NB4 (cell line): Measurements from ENCODE around the gene TMEM150B.

Source experiments
- CTCF ChIP-seq: IDR thresholded peaks from one replicate; pipeline ENCODE4 v1.5.1; 2012; ENCODE audit warnings: low read depth, low read length
- MAX ChIP-seq: IDR thresholded peaks from 2 replicates; pipeline ENCODE4 v1.6.1; 2011; ENCODE audit warnings: low read depth, low read length

DNA sequence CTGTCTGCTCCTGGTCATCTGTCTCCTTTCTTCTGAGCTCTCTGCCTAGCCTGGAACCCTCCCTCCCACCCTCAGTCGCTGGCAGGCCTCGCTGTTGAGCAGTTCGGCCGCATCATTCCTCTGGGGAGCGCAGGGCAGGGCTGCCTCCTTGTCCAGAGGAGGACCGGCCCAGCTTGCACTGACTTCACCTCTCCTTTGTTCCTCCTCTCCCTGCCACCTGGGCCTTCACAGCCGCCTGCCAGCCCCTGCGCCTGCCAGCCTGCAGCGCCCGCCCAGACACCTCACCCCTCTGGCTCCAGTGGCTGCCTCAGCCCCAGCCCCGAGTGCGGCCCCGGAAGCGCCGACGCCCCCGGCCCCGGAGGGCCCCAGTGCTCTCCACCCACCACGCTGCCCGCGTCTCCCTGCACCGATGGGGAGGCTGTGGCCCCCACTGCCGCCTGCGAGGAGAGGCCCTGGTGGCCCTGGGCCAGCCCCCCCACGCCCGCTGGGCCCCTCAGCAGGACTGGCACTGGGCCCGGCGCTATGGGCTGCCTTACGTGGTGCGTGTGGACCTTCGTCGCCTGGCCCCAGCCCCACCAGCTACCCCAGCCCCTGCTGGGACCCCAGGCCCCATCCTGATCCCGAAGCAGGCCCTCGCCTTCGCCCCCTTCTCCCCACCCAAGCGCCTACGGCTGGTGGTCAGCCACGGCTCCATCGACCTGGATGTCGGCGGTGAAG is 21.7 kb upstream of the TMEM150B start:
- TF ChIP-seq CTCF (no peak), MAX (no peak)
